ENCODE measurements around the gene DEFB128.

DEFB128 gene

DNA sequence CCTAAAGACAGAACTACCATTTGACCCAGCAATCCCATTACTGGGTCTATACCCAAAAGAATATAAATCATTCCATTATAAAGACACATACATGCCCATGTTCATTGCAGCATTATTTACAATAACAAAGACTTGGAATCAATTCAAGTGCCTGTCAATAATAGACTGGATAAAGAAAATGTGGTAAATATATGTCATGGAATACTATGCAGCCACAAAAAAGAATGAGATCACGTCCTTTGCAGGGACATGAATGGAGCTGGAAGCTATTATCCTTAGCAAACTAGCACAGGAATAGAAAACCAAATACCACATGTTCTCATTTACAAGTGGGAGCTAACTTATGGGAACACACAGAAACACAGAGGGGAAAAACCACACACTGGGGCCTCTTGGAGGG lies 8.7 kb upstream of the DEFB128 start:
- no peak for TF ChIP-seq GATA3 (IDR thresholded peaks at IDR 0.05; ENCODE audit: low read depth, low read length)
- TF ChIP-seq GATA2 (IDR thresholded peaks at IDR 0.05; ENCODE audit: low read depth, low read length) = no peak

DNA sequence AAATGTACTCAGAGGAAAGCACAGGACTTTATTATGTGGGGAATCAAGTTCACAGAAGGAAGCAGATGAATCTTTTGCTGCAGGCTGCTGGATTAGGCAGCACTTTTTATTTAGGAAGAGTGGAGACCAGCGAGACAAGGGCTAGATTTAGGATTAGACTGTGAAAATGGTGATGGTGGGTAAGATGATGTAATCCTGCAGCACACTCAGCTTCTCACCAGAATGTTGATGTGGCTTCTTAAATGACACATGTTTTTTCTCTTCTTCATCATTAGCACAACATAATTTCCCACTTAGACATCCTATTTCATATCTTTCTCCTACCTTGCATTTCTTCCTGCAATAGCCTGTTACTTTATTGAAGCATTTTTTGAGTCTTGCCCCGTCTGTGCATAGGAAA lies 1.8 kb downstream of the DEFB128 start:
- TF ChIP-seq GATA2 (IDR thresholded peaks at IDR 0.05; ENCODE audit: low read depth, low read length) = no peak
- TF ChIP-seq GATA3 (IDR thresholded peaks at IDR 0.05; ENCODE audit: low read depth, low read length) = no peak

DNA sequence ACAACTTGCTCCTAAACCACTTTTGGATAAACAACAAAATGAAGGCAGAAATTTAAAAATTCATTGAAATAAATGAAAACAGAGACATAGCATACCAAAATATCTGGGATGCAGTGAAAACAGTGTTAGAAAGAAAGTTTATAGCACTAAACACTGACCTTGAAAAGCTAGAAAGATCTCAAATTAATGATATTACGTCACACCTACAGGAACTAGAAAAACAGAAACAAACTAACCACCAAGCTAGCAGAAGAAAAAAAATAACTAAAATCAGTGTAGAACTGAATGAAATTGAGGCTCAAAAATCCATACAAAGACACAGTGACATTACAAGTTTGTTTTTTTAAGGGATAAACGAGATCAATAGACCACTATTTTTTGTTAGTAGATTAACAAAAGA lies 5.2 kb downstream of the DEFB128 start:
- TF ChIP-seq GATA2 (IDR thresholded peaks at IDR 0.05; ENCODE audit: low read depth, low read length) = no peak
- TF ChIP-seq GATA3 (IDR thresholded peaks at IDR 0.05; ENCODE audit: low read depth, low read length) = no peak

DNA sequence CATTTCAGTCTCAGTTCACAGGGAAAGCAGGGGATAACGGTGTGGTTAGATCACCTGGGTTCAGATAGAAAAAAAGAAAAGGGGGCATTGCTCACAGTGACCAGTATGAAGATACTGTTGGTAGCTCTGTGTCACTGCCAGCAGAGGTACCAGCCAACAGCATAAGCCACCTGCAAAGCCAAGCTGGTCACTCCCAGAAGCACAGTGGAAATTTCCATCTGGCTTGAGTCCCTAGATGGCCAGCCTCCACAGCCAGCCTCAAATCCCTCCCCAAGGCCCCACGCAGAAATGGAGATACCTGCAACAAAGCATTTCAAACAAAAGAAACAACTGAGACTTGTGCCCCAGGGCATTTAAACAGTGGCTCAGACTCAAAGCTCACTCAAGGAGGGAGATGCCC lies 20.6 kb downstream of the DEFB128 start:
- TF ChIP-seq GATA3 (IDR thresholded peaks at IDR 0.05; ENCODE audit: low read depth, low read length) (no peak), GATA2 (IDR thresholded peaks at IDR 0.05; ENCODE audit: low read depth, low read length) (no peak)

GRCh38 chr20:164618-165017 lies 24.9 kb downstream of the DEFB128 start:
- TF ChIP-seq GATA2 (IDR thresholded peaks at IDR 0.05; ENCODE audit: low read depth, low read length) = no peak
- TF ChIP-seq GATA3 (IDR thresholded peaks at IDR 0.05; ENCODE audit: low read depth, low read length) = no peak

DNA sequence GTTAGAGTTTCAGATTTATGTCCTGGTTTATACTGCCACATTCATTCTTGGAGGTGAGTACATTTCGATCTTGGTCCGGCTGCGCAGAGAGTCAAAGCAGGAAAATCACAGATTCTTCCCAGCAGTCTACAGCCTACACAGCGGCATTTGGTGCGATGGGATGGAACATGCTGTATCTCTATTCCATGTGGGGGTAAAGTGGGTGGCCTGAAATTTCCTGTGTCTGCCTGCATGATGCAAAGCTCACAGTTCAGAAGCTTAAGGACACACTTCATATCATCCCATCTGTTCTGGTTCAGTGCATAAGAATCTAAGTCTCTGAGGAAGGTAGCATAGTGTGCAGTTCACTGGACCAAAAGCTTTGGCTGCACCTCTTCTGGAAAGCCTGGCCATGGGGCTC lies 32.4 kb downstream of the DEFB128 start, which contains the start of gene DEFB127:
DEFB127 (plus strand) TSS at position 301 of the 400 bp plus-strand sequence; CDS start at position 392, 91 bp downstream.
- TF ChIP-seq GATA2 (IDR thresholded peaks at IDR 0.05; ENCODE audit: low read depth, low read length) (no peak), GATA3 (IDR thresholded peaks at IDR 0.05; ENCODE audit: low read depth, low read length) (no peak)

GRCh38 chr20:152131-152530 lies 37.4 kb downstream of the DEFB128 start:
- TF ChIP-seq GATA3 (IDR thresholded peaks at IDR 0.05; ENCODE audit: low read depth, low read length) (no peak), GATA2 (IDR thresholded peaks at IDR 0.05; ENCODE audit: low read depth, low read length) (no peak)

GRCh38 chr20:145877-146276 lies 43.6 kb downstream of the DEFB128 start:
- no peak for TF ChIP-seq GATA2 (IDR thresholded peaks at IDR 0.05; ENCODE audit: low read depth, low read length)
- TF ChIP-seq GATA3 (IDR thresholded peaks at IDR 0.05; ENCODE audit: low read depth, low read length) = no peak

- TF ChIP-seq GATA3 (IDR thresholded peaks at IDR 0.05; ENCODE audit: low read depth, low read length) = no peak
- TF ChIP-seq GATA2 (IDR thresholded peaks at IDR 0.05; ENCODE audit: low read depth, low read length) = no peak
Measured at GRCh38 chr20:142290-142689, 47.2 kb downstream of the DEFB128 start, which contains the start of gene DEFB126. Gene DEFB126 (plus strand): TSS chr20:142590. CDS start chr20:142629, 39 bp downstream.

Measured in SH-SY5Y (cell line).